Measurements from ENCODE around the gene SOX11.

The SOX11 gene

DNA sequence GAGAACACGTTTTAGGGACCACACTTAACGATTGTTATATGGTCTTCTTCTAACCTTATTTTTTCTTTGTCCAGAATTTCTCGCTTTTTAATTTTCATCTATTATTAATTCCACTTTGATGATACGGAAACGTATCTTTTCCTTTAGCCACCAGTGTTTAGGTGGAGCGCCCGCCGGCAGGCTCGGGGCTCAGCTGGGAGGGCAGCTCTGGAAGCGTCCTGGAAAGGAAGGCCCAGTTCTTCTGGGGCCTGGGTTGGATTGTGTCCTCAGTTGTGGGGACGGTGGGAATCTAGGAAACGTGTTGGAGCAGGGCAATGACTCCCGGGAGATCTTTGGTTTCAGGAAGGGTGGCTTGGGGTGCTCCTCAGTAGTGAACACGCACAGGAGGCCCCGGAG lies 19.4 kb upstream of the SOX11 start:
- ATAC-seq, result no peak
- TF ChIP-seq SNAI2 (CRISPR knock-in tag; IDR thresholded peaks at IDR 0.05) (no peak), ZNF70 (CRISPR knock-in tag; IDR thresholded peaks at IDR 0.05) (no peak), ZFP3 (CRISPR knock-in tag; IDR thresholded peaks at IDR 0.05) (no peak), ARNTL (CRISPR knock-in tag; IDR thresholded peaks at IDR 0.05; ENCODE audit: borderline replicate concordance, low read depth) (no peak), ZFP30 (CRISPR knock-in tag; IDR thresholded peaks at IDR 0.05) (no peak), PPARA (CRISPR knock-in tag; IDR thresholded peaks at IDR 0.05; ENCODE audit: borderline replicate concordance) (no peak), ISL1 (CRISPR knock-in tag; IDR thresholded peaks at IDR 0.05) (no peak), BACH2 (CRISPR knock-in tag; IDR thresholded peaks at IDR 0.05; ENCODE audit: borderline replicate concordance) (no peak), GLIS3 (CRISPR knock-in tag; IDR thresholded peaks at IDR 0.05) (no peak), OSR1 (CRISPR knock-in tag; IDR thresholded peaks at IDR 0.05) (no peak), POU6F1 (CRISPR knock-in tag; IDR thresholded peaks at IDR 0.05; ENCODE audit: borderline replicate concordance, low read depth) (no peak), ZC3H10 (CRISPR knock-in tag; IDR thresholded peaks at IDR 0.05) (no peak), TCF4 (CRISPR knock-in tag; IDR thresholded peaks at IDR 0.05; ENCODE audit: borderline replicate concordance) (no peak), TOX (CRISPR knock-in tag; IDR thresholded peaks at IDR 0.05; ENCODE audit: borderline replicate concordance) (no peak), CSDC2 (CRISPR knock-in tag; IDR thresholded peaks at IDR 0.05) (no peak), RARB (CRISPR knock-in tag; IDR thresholded peaks at IDR 0.05) (no peak), ZNF8 (CRISPR knock-in tag; IDR thresholded peaks at IDR 0.05) (no peak)
- TF ChIP-seq, protein P1, sequence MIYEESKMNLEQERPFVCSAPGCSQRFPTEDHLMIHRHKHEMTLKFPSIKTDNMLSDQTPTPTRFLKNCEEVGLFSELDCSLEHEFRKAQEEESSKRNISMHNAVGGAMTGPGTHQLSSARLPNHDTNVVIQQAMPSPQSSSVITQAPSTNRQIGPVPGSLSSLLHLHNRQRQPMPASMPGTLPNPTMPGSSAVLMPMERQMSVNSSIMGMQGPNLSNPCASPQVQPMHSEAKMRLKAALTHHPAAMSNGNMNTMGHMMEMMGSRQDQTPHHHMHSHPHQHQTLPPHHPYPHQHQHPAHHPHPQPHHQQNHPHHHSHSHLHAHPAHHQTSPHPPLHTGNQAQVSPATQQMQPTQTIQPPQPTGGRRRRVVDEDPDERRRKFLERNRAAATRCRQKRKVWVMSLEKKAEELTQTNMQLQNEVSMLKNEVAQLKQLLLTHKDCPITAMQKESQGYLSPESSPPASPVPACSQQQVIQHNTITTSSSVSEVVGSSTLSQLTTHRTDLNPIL (CRISPR knock-in tag; IDR thresholded peaks at IDR 0.05; ENCODE audit: low read depth), result no peak
- TF ChIP-seq, protein P2, sequence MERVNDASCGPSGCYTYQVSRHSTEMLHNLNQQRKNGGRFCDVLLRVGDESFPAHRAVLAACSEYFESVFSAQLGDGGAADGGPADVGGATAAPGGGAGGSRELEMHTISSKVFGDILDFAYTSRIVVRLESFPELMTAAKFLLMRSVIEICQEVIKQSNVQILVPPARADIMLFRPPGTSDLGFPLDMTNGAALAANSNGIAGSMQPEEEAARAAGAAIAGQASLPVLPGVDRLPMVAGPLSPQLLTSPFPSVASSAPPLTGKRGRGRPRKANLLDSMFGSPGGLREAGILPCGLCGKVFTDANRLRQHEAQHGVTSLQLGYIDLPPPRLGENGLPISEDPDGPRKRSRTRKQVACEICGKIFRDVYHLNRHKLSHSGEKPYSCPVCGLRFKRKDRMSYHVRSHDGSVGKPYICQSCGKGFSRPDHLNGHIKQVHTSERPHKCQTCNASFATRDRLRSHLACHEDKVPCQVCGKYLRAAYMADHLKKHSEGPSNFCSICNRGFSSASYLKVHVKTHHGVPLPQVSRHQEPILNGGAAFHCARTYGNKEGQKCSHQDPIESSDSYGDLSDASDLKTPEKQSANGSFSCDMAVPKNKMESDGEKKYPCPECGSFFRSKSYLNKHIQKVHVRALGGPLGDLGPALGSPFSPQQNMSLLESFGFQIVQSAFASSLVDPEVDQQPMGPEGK (CRISPR knock-in tag; IDR thresholded peaks at IDR 0.05; ENCODE audit: borderline replicate concordance), result no peak
- TF ChIP-seq, protein P3, sequence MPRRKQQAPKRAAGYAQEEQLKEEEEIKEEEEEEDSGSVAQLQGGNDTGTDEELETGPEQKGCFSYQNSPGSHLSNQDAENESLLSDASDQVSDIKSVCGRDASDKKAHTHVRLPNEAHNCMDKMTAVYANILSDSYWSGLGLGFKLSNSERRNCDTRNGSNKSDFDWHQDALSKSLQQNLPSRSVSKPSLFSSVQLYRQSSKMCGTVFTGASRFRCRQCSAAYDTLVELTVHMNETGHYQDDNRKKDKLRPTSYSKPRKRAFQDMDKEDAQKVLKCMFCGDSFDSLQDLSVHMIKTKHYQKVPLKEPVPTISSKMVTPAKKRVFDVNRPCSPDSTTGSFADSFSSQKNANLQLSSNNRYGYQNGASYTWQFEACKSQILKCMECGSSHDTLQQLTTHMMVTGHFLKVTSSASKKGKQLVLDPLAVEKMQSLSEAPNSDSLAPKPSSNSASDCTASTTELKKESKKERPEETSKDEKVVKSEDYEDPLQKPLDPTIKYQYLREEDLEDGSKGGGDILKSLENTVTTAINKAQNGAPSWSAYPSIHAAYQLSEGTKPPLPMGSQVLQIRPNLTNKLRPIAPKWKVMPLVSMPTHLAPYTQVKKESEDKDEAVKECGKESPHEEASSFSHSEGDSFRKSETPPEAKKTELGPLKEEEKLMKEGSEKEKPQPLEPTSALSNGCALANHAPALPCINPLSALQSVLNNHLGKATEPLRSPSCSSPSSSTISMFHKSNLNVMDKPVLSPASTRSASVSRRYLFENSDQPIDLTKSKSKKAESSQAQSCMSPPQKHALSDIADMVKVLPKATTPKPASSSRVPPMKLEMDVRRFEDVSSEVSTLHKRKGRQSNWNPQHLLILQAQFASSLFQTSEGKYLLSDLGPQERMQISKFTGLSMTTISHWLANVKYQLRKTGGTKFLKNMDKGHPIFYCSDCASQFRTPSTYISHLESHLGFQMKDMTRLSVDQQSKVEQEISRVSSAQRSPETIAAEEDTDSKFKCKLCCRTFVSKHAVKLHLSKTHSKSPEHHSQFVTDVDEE (CRISPR knock-in tag; IDR thresholded peaks at IDR 0.05), result no peak

DNA sequence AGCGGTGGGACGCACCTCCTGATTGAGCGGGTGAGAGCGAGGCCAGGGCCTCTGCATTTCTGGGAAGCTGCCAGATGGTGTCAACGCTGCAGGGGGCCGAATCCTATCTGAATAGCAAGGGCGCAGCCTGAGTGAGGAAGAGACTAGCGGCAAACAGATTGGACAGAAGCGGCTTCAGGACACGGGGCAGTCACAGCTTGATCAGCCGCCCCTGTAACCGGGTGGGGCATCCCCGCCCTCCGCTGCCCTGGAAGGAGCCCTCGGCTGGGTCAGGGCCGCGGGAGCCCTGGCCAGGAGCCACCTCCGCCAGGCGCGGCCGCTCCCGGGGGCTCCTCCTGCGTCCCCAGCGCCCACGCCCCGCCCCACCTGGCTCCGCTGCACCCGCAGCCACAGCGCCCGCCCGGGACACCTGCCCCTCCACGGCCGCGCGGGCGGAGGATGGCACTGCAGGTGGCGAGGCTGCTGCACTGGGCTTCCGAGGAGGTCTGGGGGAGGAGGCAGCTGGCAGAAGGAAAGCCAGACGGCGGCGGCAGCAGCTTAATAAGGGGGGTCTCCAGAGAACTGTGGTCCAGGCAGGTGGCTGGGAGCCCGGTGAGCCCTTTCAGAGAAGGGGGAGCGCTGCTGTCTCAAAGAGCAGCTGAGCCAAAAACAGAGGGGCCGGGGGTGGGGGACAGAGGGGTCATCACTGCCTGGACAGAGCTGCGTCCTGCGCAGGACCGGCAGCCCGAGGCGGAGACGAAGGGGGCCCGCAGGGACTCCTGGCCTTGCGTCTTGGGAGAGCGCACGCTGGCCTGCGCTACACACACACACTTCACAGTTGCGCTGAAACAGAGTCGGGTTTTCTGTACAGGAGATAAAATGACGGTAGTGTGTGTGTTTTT lies 18.8 kb upstream of the SOX11 start:
- ATAC-seq, result peak; percentile 63
- TF ChIP-seq POU6F1 (CRISPR knock-in tag; IDR thresholded peaks at IDR 0.05; ENCODE audit: borderline replicate concordance, low read depth) (no peak), TOX (CRISPR knock-in tag; IDR thresholded peaks at IDR 0.05; ENCODE audit: borderline replicate concordance) (no peak), BACH2 (CRISPR knock-in tag; IDR thresholded peaks at IDR 0.05; ENCODE audit: borderline replicate concordance) (no peak), ZFP30 (CRISPR knock-in tag; IDR thresholded peaks at IDR 0.05) (no peak), ISL1 (CRISPR knock-in tag; IDR thresholded peaks at IDR 0.05) (no peak), GLIS3 (CRISPR knock-in tag; IDR thresholded peaks at IDR 0.05) (no peak), TCF4 (CRISPR knock-in tag; IDR thresholded peaks at IDR 0.05; ENCODE audit: borderline replicate concordance) (no peak), ZNF70 (CRISPR knock-in tag; IDR thresholded peaks at IDR 0.05) (no peak), OSR1 (CRISPR knock-in tag; IDR thresholded peaks at IDR 0.05) (no peak), ZFP3 (CRISPR knock-in tag; IDR thresholded peaks at IDR 0.05) (no peak), ARNTL (CRISPR knock-in tag; IDR thresholded peaks at IDR 0.05; ENCODE audit: borderline replicate concordance, low read depth) (no peak), CSRNP3 (CRISPR knock-in tag; IDR thresholded peaks at IDR 0.05) (no peak), ZNF8 (CRISPR knock-in tag; IDR thresholded peaks at IDR 0.05) (no peak), PPARA (CRISPR knock-in tag; IDR thresholded peaks at IDR 0.05; ENCODE audit: borderline replicate concordance) (no peak)
- TF ChIP-seq, protein P1 (CRISPR knock-in tag; IDR thresholded peaks at IDR 0.05; ENCODE audit: low read depth), result no peak
- TF ChIP-seq, protein P3 (CRISPR knock-in tag; IDR thresholded peaks at IDR 0.05), result no peak
